Natural killer cell (primary cell): ENCODE results near the gene RCCD1. TPM values are rescaled to one million over a fixed set of nuclear protein-coding genes. Genes with fewer than 3 reads are reported as not detected.

Experiments
- ATAC-seq, 3 donors: fragments of 150-1000 bp in 2 of 3; fragments of 200-7000 bp in 1 of 3; cut with Tn5 transposase; 1 replicate in 1 of 3; 2 replicates in 2 of 3; pipeline ENCODE4 v1.10.0; 2021; ENCODE audit warnings: mild to moderate bottlenecking in 2 of 3, moderate library complexity in 2 of 3
- DNase-seq, 2 donors: peaks; one replicate each; pipeline versions ENCODE4 v3.0.0 to v3.0.0-alpha.2; 2013 to 2021; ENCODE audit warnings: mixed read lengths in 1 of 2
- H3K27ac ChIP-seq: one replicate; pipeline ENCODE4 v1.5.1; 2013; ENCODE audit warnings: mild to moderate bottlenecking, low read length
- H3K27me3 ChIP-seq: one replicate; pipeline ENCODE4 v1.6.1; 2013; ENCODE audit warnings: low read length; ENCODE audit not compliant: control insufficient read depth, insufficient read depth
- H3K36me3 ChIP-seq: one replicate; pipeline ENCODE4 v1.6.1; 2013; ENCODE audit warnings: low read length; ENCODE audit not compliant: control insufficient read depth, insufficient read depth
- H3K4me1 ChIP-seq: one replicate; pipeline ENCODE4 v1.6.1; 2013; ENCODE audit warnings: low read length; ENCODE audit not compliant: control insufficient read depth, insufficient read depth
- H3K4me3 ChIP-seq: one replicate; pipeline ENCODE4 v1.5.1; 2013; ENCODE audit warnings: low read length
- H3K9me3 ChIP-seq: one replicate; pipeline ENCODE4 v1.6.1; 2013; ENCODE audit warnings: low read length; ENCODE audit not compliant: control insufficient read depth, insufficient read depth
- H3K27ac Mint-ChIP-seq, 2 donors: one replicate each; pipeline ENCODE4 v1.8.0; 2022; ENCODE audit warnings: mild to moderate bottlenecking in 2 of 2, mixed read lengths in 2 of 2, moderate library complexity in 1 of 2
- H3K27me3 Mint-ChIP-seq, 2 donors: one replicate each; pipeline ENCODE4 v1.8.0; 2022; ENCODE audit warnings: low read depth in 2 of 2, mixed read lengths in 2 of 2
- H3K36me3 Mint-ChIP-seq: one replicate; pipeline ENCODE4 v1.8.0; 2022; ENCODE audit warnings: mixed read lengths
- H3K4me1 Mint-ChIP-seq, 2 donors: one replicate each; pipeline ENCODE4 v1.8.0; 2022; ENCODE audit warnings: mixed read lengths in 2 of 2
- H3K4me3 Mint-ChIP-seq: one replicate; pipeline ENCODE4 v1.8.0; 2022; ENCODE audit warnings: mild to moderate bottlenecking, moderate library complexity, mixed read lengths
- H3K9me3 Mint-ChIP-seq, 2 donors: one replicate each; pipeline ENCODE4 v1.8.0; 2022; ENCODE audit warnings: mixed read lengths in 2 of 2
- WGBS: methylation state at CpG from one replicate; pipeline ENCODE4 v1.1.7; 2013; ENCODE audit warnings: missing lambda C conversion rate; ENCODE audit not compliant: insufficient coverage; 5-methylcytosine and 5-hydroxymethylcytosine counted together
- intact Hi-C: fragments of 100-400 bp; cut with micrococcal nuclease; formaldehyde crosslinking; loops from one replicate; pipeline ENCODE4 v1.14.2; 2022
- total RNA-seq, 4 donors: library from RNA; stranded (reverse); fragments of 120-200 nt in 1 of 4; gene quantifications; one replicate each; pipeline versions ENCODE4 v1.2.3 to v1.2.4, GENCODE V29; 2013 to 2022
- TF ChIP-seq, protein P1 (sequence below): fragments of 200-600 bp; IDR thresholded peaks from one replicate; pipeline ENCODE4 v1.8.0; 2022; ENCODE audit warnings: antibody characterized with exemption

RCCD1 gene
- total RNA-seq, 3 donors from 2014 or later (not counting 1 experiment from before 2014, with no cell fraction given): 4.2 to 5.4 (median 5.1) TPM

GRCh38 chr15:90962021-90962420 lies 7.3 kb downstream of the RCCD1 start:
- Mint-ChIP-seq H3K27ac (no peak overlapping the region), H3K4me3 (no peak overlapping the region), H3K36me3 (no peaks in the 10 kb centered on the region), H3K4me1 (no peaks in the 10 kb centered on the region), H3K9me3 (no peaks in the 10 kb centered on the region), H3K27me3 (no peaks in the 10 kb centered on the region)
- DNase-seq: no peak
- no peak overlapping the region for H3K4me3 ChIP-seq
- intact Hi-C loops: no loop called here
- no peak overlapping the region for H3K27ac ChIP-seq
- no peaks in the 10 kb centered on the region for H3K4me1 ChIP-seq
- WGBS: 94% methylated on average over 4 of the region's 4 CpGs
- H3K27me3 ChIP-seq: no peaks in the 10 kb centered on the region
- peaks cover 16% of the 10 kb centered on the region for H3K36me3 ChIP-seq
- no peaks in the 10 kb centered on the region for H3K9me3 ChIP-seq
- ATAC-seq: no peak
- TF ChIP-seq, protein P1, sequence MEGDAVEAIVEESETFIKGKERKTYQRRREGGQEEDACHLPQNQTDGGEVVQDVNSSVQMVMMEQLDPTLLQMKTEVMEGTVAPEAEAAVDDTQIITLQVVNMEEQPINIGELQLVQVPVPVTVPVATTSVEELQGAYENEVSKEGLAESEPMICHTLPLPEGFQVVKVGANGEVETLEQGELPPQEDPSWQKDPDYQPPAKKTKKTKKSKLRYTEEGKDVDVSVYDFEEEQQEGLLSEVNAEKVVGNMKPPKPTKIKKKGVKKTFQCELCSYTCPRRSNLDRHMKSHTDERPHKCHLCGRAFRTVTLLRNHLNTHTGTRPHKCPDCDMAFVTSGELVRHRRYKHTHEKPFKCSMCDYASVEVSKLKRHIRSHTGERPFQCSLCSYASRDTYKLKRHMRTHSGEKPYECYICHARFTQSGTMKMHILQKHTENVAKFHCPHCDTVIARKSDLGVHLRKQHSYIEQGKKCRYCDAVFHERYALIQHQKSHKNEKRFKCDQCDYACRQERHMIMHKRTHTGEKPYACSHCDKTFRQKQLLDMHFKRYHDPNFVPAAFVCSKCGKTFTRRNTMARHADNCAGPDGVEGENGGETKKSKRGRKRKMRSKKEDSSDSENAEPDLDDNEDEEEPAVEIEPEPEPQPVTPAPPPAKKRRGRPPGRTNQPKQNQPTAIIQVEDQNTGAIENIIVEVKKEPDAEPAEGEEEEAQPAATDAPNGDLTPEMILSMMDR: no peak

- intact Hi-C loops: no loop called here
- no peak overlapping the region for H3K27ac ChIP-seq
- H3K4me1 Mint-ChIP-seq: no peaks in the 10 kb centered on the region
- H3K36me3 Mint-ChIP-seq: no peaks in the 10 kb centered on the region
- TF ChIP-seq, protein P1: no peak
- H3K27me3 Mint-ChIP-seq: no peaks in the 10 kb centered on the region
- H3K4me3 ChIP-seq: no peak overlapping the region
- no peaks in the 10 kb centered on the region for H3K27me3 ChIP-seq
- peaks cover 19% of the 10 kb centered on the region for H3K36me3 ChIP-seq
- H3K4me3 Mint-ChIP-seq: no peak overlapping the region
- no peaks in the 10 kb centered on the region for H3K9me3 Mint-ChIP-seq
- no peak overlapping the region for H3K27ac Mint-ChIP-seq
- no peaks in the 10 kb centered on the region for H3K9me3 ChIP-seq
- no peak for ATAC-seq
- no peak for DNase-seq
- WGBS: 97% methylated on average over 9 of the region's 9 CpGs
- no peaks in the 10 kb centered on the region for H3K4me1 ChIP-seq
These were observed 11.6 kb downstream of the RCCD1 start for GRCh38 chr15:90966262-90966661.

DNA sequence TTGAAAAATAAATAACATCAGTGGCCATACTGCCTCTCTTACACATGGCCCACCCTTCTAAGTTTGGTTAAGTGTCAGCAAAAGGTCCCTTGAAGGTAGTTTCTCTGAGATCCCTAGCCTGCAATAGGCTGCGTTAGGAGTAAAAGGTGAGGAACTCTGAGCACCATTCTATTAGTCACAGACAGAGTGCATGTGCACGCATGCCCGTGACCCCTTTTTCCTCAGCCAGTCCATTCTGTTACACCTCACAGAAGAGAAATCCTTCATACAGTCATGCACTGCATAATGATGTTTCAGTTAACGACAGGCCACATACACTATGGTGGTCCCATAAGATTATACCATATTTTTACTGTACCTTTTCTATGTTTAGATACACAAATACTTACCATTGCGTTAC lies 12.5 kb downstream of the RCCD1 start:
- TF ChIP-seq, protein P1: no peak
- no peaks in the 10 kb centered on the region for H3K27me3 Mint-ChIP-seq
- no peaks in the 10 kb centered on the region for H3K4me1 ChIP-seq
- no peak overlapping the region for H3K4me3 Mint-ChIP-seq
- H3K27ac ChIP-seq: no peak overlapping the region
- H3K4me3 ChIP-seq: no peak overlapping the region
- no peak for ATAC-seq
- WGBS: 98% methylated on average over 5 of the region's 5 CpGs
- peaks cover 19% of the 10 kb centered on the region for H3K36me3 ChIP-seq
- intact Hi-C loops: no loop called here
- H3K27me3 ChIP-seq: no peaks in the 10 kb centered on the region
- no peaks in the 10 kb centered on the region for H3K9me3 ChIP-seq
- no peaks in the 10 kb centered on the region for H3K4me1 Mint-ChIP-seq
- no peak for DNase-seq
- H3K9me3 Mint-ChIP-seq: no peaks in the 10 kb centered on the region
- H3K27ac Mint-ChIP-seq: no peak overlapping the region
- no peaks in the 10 kb centered on the region for H3K36me3 Mint-ChIP-seq

DNA sequence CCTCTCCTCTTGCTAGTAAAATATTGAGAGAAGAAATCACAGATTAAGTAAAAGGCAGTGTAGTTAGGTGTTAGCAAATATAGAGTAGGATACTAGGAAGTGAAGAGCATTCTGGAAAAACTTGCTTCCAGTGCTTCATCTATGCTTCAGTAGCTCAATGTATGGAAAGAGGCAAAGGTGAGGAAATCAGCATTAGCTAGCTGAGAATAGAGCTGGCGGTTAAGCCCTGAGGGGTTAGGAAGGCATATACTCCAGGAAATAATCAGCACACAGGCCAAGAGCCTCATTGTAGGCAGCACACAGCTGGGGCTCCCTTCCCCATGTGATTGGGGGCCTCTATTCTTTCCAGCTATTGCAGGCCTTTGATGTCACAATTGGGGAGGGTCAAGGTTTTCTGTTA lies 13.8 kb downstream of the RCCD1 start:
- H3K4me3 Mint-ChIP-seq: no peak overlapping the region
- DNase-seq (no peak), ATAC-seq (no peak)
- H3K4me1 ChIP-seq: no peaks in the 10 kb centered on the region
- 100% methylated on average over 1 of the region's 1 CpG for WGBS
- no peak overlapping the region for H3K4me3 ChIP-seq
- no peaks in the 10 kb centered on the region for H3K9me3 Mint-ChIP-seq
- H3K27ac ChIP-seq: no peak overlapping the region
- no peaks in the 10 kb centered on the region for H3K4me1 Mint-ChIP-seq
- intact Hi-C loops: no loop called here
- TF ChIP-seq, protein P1: no peak
- no peaks in the 10 kb centered on the region for H3K27me3 ChIP-seq
- no peaks in the 10 kb centered on the region for H3K9me3 ChIP-seq
- H3K27ac Mint-ChIP-seq: no peak overlapping the region
- no peaks in the 10 kb centered on the region for H3K27me3 Mint-ChIP-seq
- peaks cover 19% of the 10 kb centered on the region for H3K36me3 ChIP-seq
- H3K36me3 Mint-ChIP-seq: no peaks in the 10 kb centered on the region
